Small intestine (tissue), 16 donors: ENCODE measurements around the gene C13orf42. TPM values are rescaled to one million over a fixed set of nuclear protein-coding genes. Genes with fewer than 3 reads are reported as not detected.

Experiments
- DNase-seq, 2 donors: peaks; one replicate each; pipeline versions ENCODE4 v3.0.0 to v3.0.0-alpha.2; 2013
- FAIRE-seq: peaks from 2 replicates; lab custom pipeline; 2012; peaks lifted over from hg19 to GRCh38; lab: Jason Lieb, UNC
- H3K27ac ChIP-seq, 3 donors: one replicate each; pipeline ENCODE4 v1.5.1; 2013; ENCODE audit warnings: low read length in 2 of 3, mild to moderate bottlenecking in 2 of 3, control low read depth in 1 of 3, inconsistent platforms in 1 of 3, low read depth in 1 of 3, moderate library complexity in 1 of 3
- H3K27me3 ChIP-seq, 3 donors: one replicate each; pipeline ENCODE4 v1.6.1; 2013; ENCODE audit warnings: low read length in 3 of 3, inconsistent platforms in 1 of 3; ENCODE audit not compliant: control insufficient read depth in 3 of 3, insufficient read depth in 3 of 3
- H3K36me3 ChIP-seq, 3 donors: one replicate each; pipeline ENCODE4 v1.6.1; 2013; ENCODE audit warnings: low read length in 3 of 3, inconsistent platforms in 1 of 3, low read depth in 1 of 3, mild to moderate bottlenecking in 1 of 3, moderate library complexity in 1 of 3; ENCODE audit not compliant: control insufficient read depth in 3 of 3, insufficient read depth in 2 of 3
- H3K4me1 ChIP-seq, 3 donors: one replicate each; pipeline ENCODE4 v1.6.1; 2013; ENCODE audit warnings: low read length in 2 of 3, inconsistent platforms in 1 of 3, low read depth in 1 of 3, mild to moderate bottlenecking in 1 of 3, moderate library complexity in 1 of 3; ENCODE audit not compliant: control insufficient read depth in 3 of 3, insufficient read depth in 2 of 3
- H3K4me3 ChIP-seq, 3 donors: one replicate each; pipeline ENCODE4 v1.5.1; 2013; ENCODE audit warnings: low read length in 3 of 3, control low read depth in 1 of 3, inconsistent platforms in 1 of 3, low read depth in 1 of 3, mild to moderate bottlenecking in 1 of 3, moderate library complexity in 1 of 3
- H3K9me3 ChIP-seq, 2 donors: one replicate each; pipeline ENCODE4 v1.6.1; 2013; ENCODE audit warnings: low read depth in 1 of 2, low read length in 1 of 2; ENCODE audit not compliant: control insufficient read depth in 2 of 2, insufficient read depth in 1 of 2
- WGBS, 3 donors: extraction: QIAGEN DNeasy Blood & Tissue Kit; methylation state at CpG; one replicate each; pipeline ENCODE4 v1.1.7; 2013; 5-methylcytosine and 5-hydroxymethylcytosine counted together
- long read RNA-seq, 10 donors: transcript quantifications; one replicate each; lab custom pipeline, GENCODE V29; 2026
- polyA plus RNA-seq, 4 donors: library from polyadenylated mRNA; stranded (reverse) in 3 of 4; unstranded in 1 of 4; fragments of 200-250 nt in 3 of 4; fragments of 120-200 nt in 1 of 4; gene quantifications; one replicate each; pipeline versions ENCODE4 v1.2.1 to v1.2.3, GENCODE V29; 2013
- donor health status: healthy with polysubstance abuse.
- donor health status: control.
- donor health status: control.
- donor health status: Bipolar disorder and iron deficiency.
- donor health status: healthy.

C13orf42 gene
- polyA plus RNA-seq: not detected
- long read RNA-seq, donor 1: 0 reads
- long read RNA-seq, donor 2: 0 reads
- long read RNA-seq, donor 3: 0 reads
- long read RNA-seq, donor 4: 0 reads
- long read RNA-seq, donor 5: 0 reads
- long read RNA-seq, donor 6: 0 reads
- long read RNA-seq, donor 7: 0 reads
- long read RNA-seq, donor 8: 0 reads
- long read RNA-seq, donor 9: 0 reads
- long read RNA-seq, donor 10: 0 reads

DNA sequence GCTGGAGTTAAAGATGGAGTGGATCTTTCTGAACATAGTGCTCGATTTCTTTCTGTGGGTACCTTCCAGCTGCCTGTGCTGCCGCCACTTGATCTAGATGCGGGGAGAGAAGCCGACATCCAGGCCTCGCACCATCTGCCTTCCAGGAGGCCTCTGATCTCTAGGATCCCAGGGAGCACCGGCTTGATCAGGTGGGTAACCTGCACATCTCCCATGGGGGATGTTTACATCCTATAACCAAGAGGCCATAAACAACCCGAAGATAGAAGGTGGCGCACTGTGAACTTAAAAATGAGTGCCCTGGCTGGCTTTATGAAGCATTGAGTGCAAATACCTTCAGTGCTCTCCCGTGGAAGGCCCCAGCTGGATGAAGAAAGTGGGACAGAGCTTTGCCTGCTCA is at the start of gene C13orf42:
Gene C13orf42, minus strand, starts transcription at position 101 of the 400 bp plus-strand sequence. Its CDS starts 65 bp downstream, at position 36.
- H3K4me1 ChIP-seq: no peaks in the 10 kb centered on the region
- 83 to 90% (median 84%) methylated on average over 9 of the region's 9 CpGs for WGBS, 3 donors
- no peaks in the 10 kb centered on the region for H3K9me3 ChIP-seq
- FAIRE-seq (no peak), DNase-seq (no peak)
- H3K27me3 ChIP-seq: no peaks in the 10 kb centered on the region
- H3K4me3 ChIP-seq: no peak within 1 kb of the TSS
- H3K36me3 ChIP-seq: no peaks in the 10 kb centered on the region
- H3K27ac ChIP-seq: no peak within 1 kb of the TSS

- WGBS, 3 donors: 58 to 66% (median 62%) methylated on average over 4 of the region's 4 CpGs
- DNase-seq: no peak
Observed at GRCh38 chr13:51158880-51159518, 47.9 kb upstream of the C13orf42 start.

GRCh38 chr13:51158365-51158764 is 47.3 kb upstream of the C13orf42 start:
- DNase-seq (no peak), FAIRE-seq (no peak)
- Histone ChIP-seq H3K27ac (no peak overlapping the region), H3K27me3 (no peaks in the 10 kb centered on the region), H3K36me3 (no peaks in the 10 kb centered on the region), H3K4me3 (no peak overlapping the region), H3K9me3 (no peaks in the 10 kb centered on the region), H3K4me1 (no peaks in the 10 kb centered on the region)
- WGBS, 3 donors: 80 to 87% (median 86%) methylated on average over 4 of the region's 4 CpGs

More at GRCh38 chr13:51158880-51159518, 47.9 kb upstream of the C13orf42 start:
- no peak for FAIRE-seq
- no peaks in the 10 kb centered on the region for H3K36me3 ChIP-seq
- H3K4me1 ChIP-seq: no peaks in the 10 kb centered on the region
- no peaks in the 10 kb centered on the region for H3K27me3 ChIP-seq
- no peak overlapping the region for H3K27ac ChIP-seq
- no peak overlapping the region for H3K4me3 ChIP-seq
- no peaks in the 10 kb centered on the region for H3K9me3 ChIP-seq

DNA sequence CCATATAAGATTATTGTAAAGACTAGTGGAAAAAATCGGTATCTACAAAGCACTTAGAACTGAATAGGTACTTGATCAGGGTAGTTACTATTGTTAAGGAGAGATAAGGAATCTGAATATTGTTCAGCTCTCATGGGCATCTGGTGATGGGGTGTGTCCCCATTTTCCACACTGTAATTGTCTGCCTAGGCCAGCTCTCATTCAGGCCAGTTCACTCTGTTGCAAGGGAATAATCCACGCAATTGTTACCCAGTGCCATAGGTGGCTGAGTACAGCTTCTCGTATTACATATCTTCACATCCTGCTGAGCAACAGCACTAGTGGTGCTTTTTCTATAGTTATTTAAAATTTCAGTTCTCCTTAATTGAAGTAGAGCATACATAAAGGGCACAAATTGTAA is 45.6 kb upstream of the C13orf42 start:
- no peak for DNase-seq
- 57 to 79% (median 72%) methylated on average over 3 of the region's 3 CpGs for WGBS, 3 donors
- no peaks in the 10 kb centered on the region for H3K4me1 ChIP-seq
- H3K36me3 ChIP-seq: no peaks in the 10 kb centered on the region
- H3K4me3 ChIP-seq: no peak overlapping the region
- H3K27me3 ChIP-seq: peaks cover 0 to under 1% (median 0%) of the 10 kb centered on the region in 3 donors
- no peak overlapping the region for H3K27ac ChIP-seq
- H3K9me3 ChIP-seq: no peaks in the 10 kb centered on the region
- FAIRE-seq: no peak

DNA sequence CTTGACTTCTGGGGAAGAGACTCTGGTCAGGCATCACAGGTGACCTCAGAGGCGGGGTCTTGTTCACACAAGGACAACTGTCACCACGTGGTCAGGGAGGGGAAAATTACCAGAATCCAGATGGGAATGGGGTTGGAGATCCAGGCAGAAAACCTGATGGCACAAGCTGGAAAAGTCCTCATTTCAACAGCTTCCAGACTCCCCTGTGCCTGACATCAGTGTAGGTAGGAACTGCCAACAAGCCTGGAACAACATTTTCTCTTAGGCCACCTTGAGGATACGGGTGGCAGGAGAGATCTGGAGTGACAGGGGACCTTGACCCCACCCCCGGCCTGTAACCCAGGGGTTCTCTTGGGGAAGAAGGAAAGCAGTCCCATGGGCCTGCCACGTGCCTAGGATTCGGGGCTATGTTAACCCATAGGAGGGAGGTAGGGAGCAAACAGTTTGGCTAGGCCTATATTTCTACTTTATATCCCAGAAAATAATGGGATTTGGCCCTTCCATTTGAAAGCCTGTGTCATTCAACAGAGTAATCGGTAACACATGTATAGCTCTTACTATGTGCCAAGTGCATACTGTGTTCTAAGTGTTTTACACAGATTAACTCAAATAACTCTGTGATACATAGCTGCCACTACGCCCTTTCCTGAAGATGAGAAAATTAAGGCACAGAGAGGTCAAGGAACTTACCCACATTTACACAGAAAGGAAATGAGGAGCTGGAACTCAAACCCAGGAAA is 44.9 kb upstream of the C13orf42 start:
- Histone ChIP-seq H3K27me3 (peaks cover 0 to 3% (median 0%) of the 10 kb centered on the region in 3 donors), H3K36me3 (no peaks in the 10 kb centered on the region), H3K4me1 (no peaks in the 10 kb centered on the region), H3K9me3 (no peaks in the 10 kb centered on the region), H3K4me3 (no peak overlapping the region), H3K27ac (no peak overlapping the region)
- FAIRE-seq (no peak), DNase-seq (no peak)
- WGBS, 3 donors: 76 to 79% (median 77%) methylated on average over 8 of the region's 8 CpGs

DNA sequence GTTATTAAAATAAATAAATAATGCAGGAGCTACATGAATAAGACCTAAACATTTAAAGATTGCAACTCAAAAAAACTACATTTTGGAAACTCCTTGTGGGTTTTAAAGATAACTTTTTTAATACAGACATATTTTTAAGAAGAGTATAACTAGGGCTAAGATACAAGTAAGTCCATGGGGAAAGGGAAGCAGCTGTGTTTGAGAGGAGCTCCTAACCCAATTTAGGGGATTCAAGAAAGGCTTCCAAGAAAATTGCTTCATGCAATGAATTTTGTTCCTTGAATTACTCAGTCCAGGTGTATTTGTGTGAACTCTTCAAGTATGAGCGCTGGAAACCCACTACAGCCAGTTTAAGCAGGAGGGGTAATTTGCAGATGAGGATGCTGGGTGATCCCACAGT is 44.1 kb upstream of the C13orf42 start:
- no peak for DNase-seq

DNA sequence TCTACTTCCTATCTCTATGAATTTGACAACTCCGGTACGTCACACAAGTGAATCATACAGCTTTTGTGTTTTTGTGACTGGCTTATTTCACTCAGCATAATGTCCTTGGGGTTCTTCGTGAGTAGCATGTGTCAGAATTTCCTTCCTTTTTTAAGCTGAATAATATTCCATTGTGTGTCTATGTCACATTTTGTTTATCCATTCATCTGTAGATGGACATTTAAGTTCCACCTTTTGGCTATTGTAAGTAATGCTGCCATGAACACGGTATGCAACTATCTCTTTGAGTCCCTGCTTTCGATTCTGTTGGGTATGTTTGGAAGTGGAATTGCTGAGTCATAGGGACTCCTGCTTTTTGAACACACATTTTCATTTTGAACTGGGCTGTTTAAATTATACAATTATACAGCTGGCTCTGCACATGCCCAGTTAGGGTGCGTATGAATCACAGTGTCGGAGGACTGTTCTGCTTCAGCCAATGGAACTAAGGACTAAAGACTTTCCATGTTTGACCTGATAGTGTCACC is 43.0 kb upstream of the C13orf42 start:
- H3K4me3 ChIP-seq: no peak overlapping the region
- 64 to 78% (median 66%) methylated on average over 7 of the region's 7 CpGs for WGBS, 3 donors
- H3K4me1 ChIP-seq: no peaks in the 10 kb centered on the region
- peaks cover 0 to 3% (median 2%) of the 10 kb centered on the region in 3 donors for H3K27me3 ChIP-seq
- H3K36me3 ChIP-seq: no peaks in the 10 kb centered on the region
- no peak for DNase-seq
- FAIRE-seq: no peak
- no peaks in the 10 kb centered on the region for H3K9me3 ChIP-seq
- H3K27ac ChIP-seq: no peak overlapping the region

More for the DNA sequence above, 44.1 kb upstream of the C13orf42 start:
- WGBS, 3 donors: 86 to 92% (median 90%) methylated on average over 1 of the region's 1 CpG
- no peak for FAIRE-seq
- no peaks in the 10 kb centered on the region for H3K9me3 ChIP-seq
- no peaks in the 10 kb centered on the region for H3K4me1 ChIP-seq
- H3K27me3 ChIP-seq: peaks cover 0 to 3% (median 0%) of the 10 kb centered on the region in 3 donors
- H3K36me3 ChIP-seq: no peaks in the 10 kb centered on the region
- H3K27ac ChIP-seq: no peak overlapping the region
- H3K4me3 ChIP-seq: no peak overlapping the region

GRCh38 chr13:51153527-51153926 is 42.5 kb upstream of the C13orf42 start:
- H3K4me1 ChIP-seq: no peaks in the 10 kb centered on the region
- FAIRE-seq (no peak), DNase-seq (no peak)
- no peaks in the 10 kb centered on the region for H3K9me3 ChIP-seq
- no peak overlapping the region for H3K27ac ChIP-seq
- 82 to 86% (median 84%) methylated on average over 8 of the region's 8 CpGs for WGBS, 3 donors
- H3K27me3 ChIP-seq: peaks cover 0 to 3% (median 2%) of the 10 kb centered on the region in 3 donors
- H3K4me3 ChIP-seq: no peak overlapping the region
- H3K36me3 ChIP-seq: no peaks in the 10 kb centered on the region
